ENCODE results near the gene CLN6.

DNA sequence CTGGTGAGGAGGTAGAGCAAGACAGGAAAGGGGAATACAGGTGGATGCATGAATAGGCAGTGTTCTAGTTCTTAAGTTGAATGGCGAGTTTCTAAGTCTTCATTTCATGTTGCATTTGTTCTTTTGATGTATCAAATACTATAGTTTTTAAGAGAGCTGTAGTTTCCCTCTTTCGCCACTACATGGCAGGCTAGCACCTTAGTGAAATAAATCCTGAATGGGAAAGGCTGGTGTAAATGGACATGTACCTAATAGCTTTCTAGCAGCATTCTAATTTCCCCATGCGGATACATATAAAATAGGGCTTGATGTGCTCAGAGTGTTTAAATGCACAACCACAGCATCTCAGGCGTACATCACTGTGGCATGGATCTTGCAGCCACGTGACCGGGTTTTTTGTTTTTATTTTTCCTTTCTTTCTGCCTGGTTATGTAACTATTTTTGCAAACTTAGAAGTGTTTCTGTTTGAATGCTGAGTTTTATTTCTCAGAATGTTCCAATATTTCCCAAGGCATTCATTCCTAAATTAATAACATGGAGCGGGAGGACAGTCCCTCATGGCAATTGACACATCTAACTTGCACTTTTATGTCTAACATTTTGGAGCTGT, 23.5 kb upstream of the CLN6 start:
- TF ChIP-seq, protein P1, sequence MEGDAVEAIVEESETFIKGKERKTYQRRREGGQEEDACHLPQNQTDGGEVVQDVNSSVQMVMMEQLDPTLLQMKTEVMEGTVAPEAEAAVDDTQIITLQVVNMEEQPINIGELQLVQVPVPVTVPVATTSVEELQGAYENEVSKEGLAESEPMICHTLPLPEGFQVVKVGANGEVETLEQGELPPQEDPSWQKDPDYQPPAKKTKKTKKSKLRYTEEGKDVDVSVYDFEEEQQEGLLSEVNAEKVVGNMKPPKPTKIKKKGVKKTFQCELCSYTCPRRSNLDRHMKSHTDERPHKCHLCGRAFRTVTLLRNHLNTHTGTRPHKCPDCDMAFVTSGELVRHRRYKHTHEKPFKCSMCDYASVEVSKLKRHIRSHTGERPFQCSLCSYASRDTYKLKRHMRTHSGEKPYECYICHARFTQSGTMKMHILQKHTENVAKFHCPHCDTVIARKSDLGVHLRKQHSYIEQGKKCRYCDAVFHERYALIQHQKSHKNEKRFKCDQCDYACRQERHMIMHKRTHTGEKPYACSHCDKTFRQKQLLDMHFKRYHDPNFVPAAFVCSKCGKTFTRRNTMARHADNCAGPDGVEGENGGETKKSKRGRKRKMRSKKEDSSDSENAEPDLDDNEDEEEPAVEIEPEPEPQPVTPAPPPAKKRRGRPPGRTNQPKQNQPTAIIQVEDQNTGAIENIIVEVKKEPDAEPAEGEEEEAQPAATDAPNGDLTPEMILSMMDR (IDR thresholded peaks at IDR 0.05; ENCODE audit: poor library complexity): peak; percentile 86
- no peak for TF ChIP-seq EZH2phosphoT487 (IDR thresholded peaks at IDR 0.05; ENCODE audit: low read depth, severe bottlenecking, unreplicated experiment)
